ENCODE data around the gene MARK3. TPM values are rescaled to one million over a fixed set of nuclear protein-coding genes. Genes with fewer than 3 reads are reported as not detected.

MARK3 gene
- total RNA-seq, 2 experiments from 2014 or later, result 76.0 to 84.2 TPM

- DNase-seq, result no peak
- no peaks in the 10 kb centered on the region for H3K9me3 Mint-ChIP-seq
- POLR2A ChIA-PET, result interaction anchor here (5.8 kb wide), 1 partner anchor 30 kb away, joined by 50 read pairs; the partner anchor contains the start of genes BAG5 and COA8
- H3K36me3 Mint-ChIP-seq (ENCODE audit: low read depth), result peaks cover 3% of the 10 kb centered on the region
- H3K27ac Mint-ChIP-seq, result no peak overlapping the region
- CTCF ChIA-PET, result interaction anchor here (1.2 kb wide), 1 partner anchor 32 kb away, joined by 3 read pairs; no protein-coding TSS in a partner anchor
- H3K4me1 Mint-ChIP-seq, result peaks cover 27% of the 10 kb centered on the region
- H3K27me3 Mint-ChIP-seq, result no peaks in the 10 kb centered on the region
- H3K4me3 Mint-ChIP-seq, result no peak overlapping the region
Observed at GRCh38 chr14:103532216-103533136, 147.3 kb downstream of the MARK3 start.

GRCh38 chr14:103533137-103533998 lies 148.2 kb downstream of the MARK3 start:
- H3K4me1 Mint-ChIP-seq, result peaks cover 21% of the 10 kb centered on the region

GRCh38 chr14:103533999-103534575 lies 148.9 kb downstream of the MARK3 start:
- ChIA-PET POLR2A (interaction anchor here (1.1 kb wide), 1 partner anchor 13 kb away, joined by 3 read pairs; no protein-coding TSS in a partner anchor), CTCF (no interaction called here)
- no peak overlapping the region for H3K27ac Mint-ChIP-seq
- no peak for DNase-seq
- peaks cover 3% of the 10 kb centered on the region for H3K36me3 Mint-ChIP-seq (ENCODE audit: low read depth)
- no peaks in the 10 kb centered on the region for H3K9me3 Mint-ChIP-seq
- no peak overlapping the region for H3K4me3 Mint-ChIP-seq
- peaks cover 18% of the 10 kb centered on the region for H3K4me1 Mint-ChIP-seq
- H3K27me3 Mint-ChIP-seq, result no peaks in the 10 kb centered on the region

More at GRCh38 chr14:103533137-103533998, 148.2 kb downstream of the MARK3 start:
- ChIA-PET CTCF (no interaction called here), POLR2A (no interaction called here)
- Mint-ChIP-seq H3K9me3 (no peaks in the 10 kb centered on the region), H3K27ac (no peak overlapping the region), H3K4me3 (no peak overlapping the region), H3K36me3 (ENCODE audit: low read depth) (peaks cover 3% of the 10 kb centered on the region), H3K27me3 (no peaks in the 10 kb centered on the region)
- no peak for DNase-seq

- Mint-ChIP-seq H3K9me3 (no peaks in the 10 kb centered on the region), H3K27ac (no peak overlapping the region), H3K4me3 (no peak overlapping the region), H3K4me1 (peaks cover 15% of the 10 kb centered on the region), H3K27me3 (no peaks in the 10 kb centered on the region), H3K36me3 (ENCODE audit: low read depth) (peaks cover under 1% of the 10 kb centered on the region)
- CTCF ChIA-PET, result no interaction called here
- POLR2A ChIA-PET, result interaction anchor here (1.1 to 2.4 kb wide), 2 partner anchors 14 to 27 kb away, joined by 3 to 5 read pairs; no protein-coding TSS in a partner anchor
- no peak for DNase-seq
Observed at GRCh38 chr14:103534576-103535061, 149.4 kb downstream of the MARK3 start.

DNA sequence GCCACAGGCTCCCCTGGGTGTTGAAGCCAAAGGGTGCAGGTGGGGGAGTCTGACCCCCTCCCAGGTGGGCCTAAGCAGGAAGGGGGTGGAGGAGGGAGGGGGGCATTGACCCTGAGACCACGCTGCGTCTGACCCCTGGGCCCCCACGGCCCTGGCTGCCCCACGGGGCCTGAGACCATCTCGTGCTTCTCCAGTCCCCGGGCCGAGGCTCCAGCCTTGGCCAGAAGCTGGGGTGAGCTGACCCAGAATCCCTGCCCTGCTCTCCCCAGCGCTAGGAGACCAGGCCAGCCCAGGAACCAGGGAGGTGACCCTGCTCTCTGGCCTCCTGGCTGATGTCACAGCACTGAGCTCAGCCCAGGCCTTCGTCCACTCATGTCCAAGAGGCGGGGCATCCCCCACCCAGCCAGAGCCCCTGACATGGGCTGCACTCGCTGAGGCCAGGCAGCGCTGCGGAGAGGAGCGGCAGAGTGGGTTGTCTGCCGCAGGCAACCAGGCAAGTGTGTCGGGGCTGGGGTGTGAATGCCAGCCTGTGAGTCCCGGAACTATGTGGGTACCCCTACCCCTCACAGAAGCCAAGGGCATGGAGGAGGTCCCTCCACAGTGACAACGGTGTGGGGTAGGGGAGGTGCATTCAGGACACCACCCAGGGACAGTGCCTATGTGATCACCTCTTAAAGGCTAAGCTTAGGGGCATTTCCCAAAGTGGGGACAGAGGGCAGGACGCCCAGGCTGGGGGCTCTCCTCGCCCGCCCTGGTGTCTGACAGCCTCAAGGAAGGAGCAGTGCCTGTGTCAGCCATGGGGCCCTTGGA lies 150.1 kb downstream of the MARK3 start:
- Mint-ChIP-seq H3K4me3 (no peak overlapping the region), H3K27me3 (no peaks in the 10 kb centered on the region), H3K9me3 (no peaks in the 10 kb centered on the region), H3K36me3 (ENCODE audit: low read depth) (no peaks in the 10 kb centered on the region), H3K4me1 (peaks cover 8% of the 10 kb centered on the region), H3K27ac (no peak overlapping the region)
- POLR2A ChIA-PET, result interaction anchor here (1.1 to 2.4 kb wide), 2 partner anchors 15 to 26 kb away, joined by 3 to 5 read pairs; no protein-coding TSS in a partner anchor
- no peak for DNase-seq
- CTCF ChIA-PET, result no interaction called here

DNA sequence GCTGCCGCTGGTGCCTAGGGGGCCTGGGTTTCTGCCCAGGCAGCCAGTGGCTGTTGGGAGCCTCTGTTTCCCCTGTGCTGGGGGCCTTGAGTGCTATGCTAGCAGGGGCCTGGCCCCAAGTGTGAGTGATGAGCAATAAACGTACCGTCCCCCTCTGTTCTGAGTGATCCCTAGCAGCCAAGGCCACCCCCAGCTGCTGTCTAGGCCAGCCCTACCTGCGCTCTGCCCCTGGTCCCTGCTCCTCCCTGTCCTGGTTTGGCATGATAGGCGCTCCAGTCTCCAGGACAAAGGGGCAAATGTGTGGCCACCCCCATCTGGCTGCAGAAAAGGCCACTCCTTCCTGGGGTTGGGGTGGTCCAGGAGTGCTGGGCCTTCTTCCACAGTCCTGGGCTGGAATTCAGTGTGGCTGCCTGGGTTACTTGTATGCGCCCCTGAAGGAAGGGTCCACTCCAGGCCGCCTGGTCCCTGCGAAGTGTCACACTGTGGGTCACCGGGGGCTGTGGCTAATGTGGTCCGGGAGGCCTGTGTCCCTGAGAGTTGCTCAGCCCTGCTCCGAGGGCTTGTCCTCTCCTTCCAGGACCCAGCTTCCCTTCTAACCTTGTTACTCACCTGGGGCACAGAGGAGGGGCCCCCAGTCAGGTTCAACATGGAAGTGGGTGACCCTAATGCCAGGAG lies 150.8 kb downstream of the MARK3 start:
- CTCF ChIA-PET, result interaction anchor here (1.8 kb wide), 1 partner anchor 17 kb away, joined by 6 read pairs; no protein-coding TSS in a partner anchor
- no peak for DNase-seq
- Mint-ChIP-seq H3K27me3 (no peaks in the 10 kb centered on the region), H3K36me3 (ENCODE audit: low read depth) (no peaks in the 10 kb centered on the region), H3K4me1 (peaks cover 2% of the 10 kb centered on the region), H3K9me3 (no peaks in the 10 kb centered on the region), H3K4me3 (no peak overlapping the region), H3K27ac (no peak overlapping the region)
- POLR2A ChIA-PET, result interaction anchor here (2.4 kb wide), 1 partner anchor 25 kb away, joined by 5 read pairs; no protein-coding TSS in a partner anchor

DNA sequence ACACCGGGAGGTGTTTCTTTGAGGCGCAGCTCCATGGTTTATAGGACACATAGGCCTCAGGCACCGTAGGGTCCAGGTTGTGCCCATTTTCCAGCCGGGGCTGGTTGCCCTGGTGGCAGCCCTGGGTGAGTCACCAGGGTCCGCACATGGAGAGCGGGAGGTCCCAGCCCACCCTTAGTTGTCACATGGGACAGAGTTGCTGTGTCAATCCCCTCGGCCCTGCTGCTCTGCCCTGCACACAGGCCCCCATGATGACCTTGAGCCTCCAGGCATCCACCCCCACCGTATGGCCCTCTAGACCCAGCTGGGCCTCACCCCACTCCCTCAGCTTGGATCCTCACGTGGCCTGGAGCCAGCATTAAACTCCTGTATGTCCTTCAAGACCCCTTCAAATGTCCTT lies 151.5 kb downstream of the MARK3 start:
- Mint-ChIP-seq H3K27ac (no peak overlapping the region), H3K27me3 (no peaks in the 10 kb centered on the region), H3K4me3 (no peak overlapping the region), H3K36me3 (ENCODE audit: low read depth) (no peaks in the 10 kb centered on the region), H3K9me3 (no peaks in the 10 kb centered on the region), H3K4me1 (no peaks in the 10 kb centered on the region)
- CTCF ChIA-PET, result interaction anchor here (1.8 kb wide), 1 partner anchor 18 kb away, joined by 6 read pairs; no protein-coding TSS in a partner anchor
- POLR2A ChIA-PET, result interaction anchor here (1.3 to 2.4 kb wide), 2 partner anchors 9 to 25 kb away, joined by 3 to 5 read pairs; no protein-coding TSS in a partner anchor
- no peak for DNase-seq

DNA sequence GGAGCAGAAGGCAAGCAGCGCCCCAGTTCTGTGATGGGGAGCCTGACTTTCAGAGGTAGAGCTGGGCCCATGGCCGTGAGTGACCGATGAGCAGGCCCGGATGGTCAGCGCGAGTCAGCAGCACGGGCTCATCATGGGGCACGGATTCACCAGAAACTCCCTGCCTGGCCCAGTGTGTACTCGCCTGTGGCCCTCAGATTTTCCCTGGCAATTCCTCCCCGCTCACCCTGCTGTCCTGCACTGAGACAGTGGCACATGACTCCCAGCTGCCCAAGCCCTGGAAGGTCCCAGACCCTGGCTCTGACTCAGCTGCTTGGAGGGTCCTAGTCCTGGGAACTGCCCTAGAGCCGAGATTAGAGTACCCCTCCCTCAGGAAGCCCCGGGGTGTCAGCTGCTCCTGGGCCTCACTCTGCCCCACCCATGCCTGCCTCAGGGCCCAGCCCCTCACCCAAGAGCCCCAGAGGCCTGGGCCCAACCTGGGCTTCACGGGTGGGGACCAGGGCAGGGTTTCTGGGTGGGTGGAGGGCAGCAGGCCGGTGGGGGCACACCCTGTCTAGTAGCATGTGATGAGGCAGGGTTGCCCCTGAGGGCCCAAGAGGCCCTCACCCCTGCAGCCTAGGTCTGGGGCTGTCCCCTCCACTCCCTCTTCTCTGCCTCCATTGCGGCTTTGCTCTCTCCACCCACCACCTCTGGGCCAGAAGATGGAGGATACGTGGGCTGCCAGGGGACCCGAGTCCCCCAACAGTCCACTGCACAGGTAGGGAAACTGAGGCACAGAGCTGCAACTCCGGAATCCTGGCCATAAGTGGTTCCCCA lies 152.2 kb downstream of the MARK3 start:
- ChIA-PET CTCF (interaction anchor here (1.8 kb wide), 1 partner anchor 19 kb away, joined by 6 read pairs; no protein-coding TSS in a partner anchor), POLR2A (interaction anchor here (1.3 kb wide), 1 partner anchor 9 kb away, joined by 3 read pairs; no protein-coding TSS in a partner anchor)
- H3K27me3 Mint-ChIP-seq, result no peaks in the 10 kb centered on the region
- H3K27ac Mint-ChIP-seq, result no peak overlapping the region
- H3K4me1 Mint-ChIP-seq, result no peaks in the 10 kb centered on the region
- no peaks in the 10 kb centered on the region for H3K9me3 Mint-ChIP-seq
- no peaks in the 10 kb centered on the region for H3K36me3 Mint-ChIP-seq (ENCODE audit: low read depth)
- DNase-seq, result no peak
- H3K4me3 Mint-ChIP-seq, result no peak overlapping the region

GRCh38 chr14:103538291-103539055 lies 153.3 kb downstream of the MARK3 start:
- ChIA-PET CTCF (interaction anchor here (0.5 kb wide), 1 partner anchor 442 kb away, joined by 4 read pairs; no protein-coding TSS in a partner anchor), POLR2A (no interaction called here)
- Mint-ChIP-seq H3K4me1 (no peaks in the 10 kb centered on the region), H3K4me3 (no peak overlapping the region), H3K27ac (no peak overlapping the region), H3K36me3 (ENCODE audit: low read depth) (no peaks in the 10 kb centered on the region), H3K9me3 (no peaks in the 10 kb centered on the region), H3K27me3 (no peaks in the 10 kb centered on the region)
- DNase-seq, result no peak

GRCh38 chr14:103539056-103539825 lies 154.0 kb downstream of the MARK3 start:
- no peak overlapping the region for H3K27ac Mint-ChIP-seq
- H3K9me3 Mint-ChIP-seq, result no peaks in the 10 kb centered on the region
- no peaks in the 10 kb centered on the region for H3K27me3 Mint-ChIP-seq

More at GRCh38 chr14:103539056-103539825, 154.0 kb downstream of the MARK3 start:
- no peaks in the 10 kb centered on the region for H3K36me3 Mint-ChIP-seq (ENCODE audit: low read depth)
- H3K4me3 Mint-ChIP-seq, result no peak overlapping the region
- DNase-seq, result no peak
- no peaks in the 10 kb centered on the region for H3K4me1 Mint-ChIP-seq
- CTCF ChIA-PET, result interaction anchor here (0.5 kb wide), 1 partner anchor 442 kb away, joined by 4 read pairs; no protein-coding TSS in a partner anchor
- POLR2A ChIA-PET, result no interaction called here

Measured in activated CD4-positive, alpha-beta memory T cell treated with anti-CD3 and anti-CD28 coated beads, Interleukin-2, amount 10 ng/mL, durations not matched to agents 7 days and 5 days (primary cell).